Left lung (tissue), 10 donors: Measurements from ENCODE around the gene PLTP. TPM values are rescaled to one million over a fixed set of nuclear protein-coding genes. Genes with fewer than 3 reads are reported as not detected.

ENCODE experiments used
- ATAC-seq: fragments of 200-7000 bp; cut with Tn5 transposase; one replicate; pipeline ENCODE4 v1.9.1; 2020; ENCODE audit warnings: moderate library complexity
- DNase-seq, 4 donors: peaks; one replicate each; pipeline ENCODE4 v3.0.0-alpha.2; 2013 to 2020
- H3K27ac ChIP-seq, 2 donors: fragments of 200-600 bp; sonication (generic) in 1 of 2; one replicate each; pipeline versions ENCODE4 v1.5.0 to v1.8.0; 2020 to 2021
- H3K27me3 ChIP-seq, 2 donors: fragments of 200-600 bp; sonication (generic) in 1 of 2; one replicate each; pipeline versions ENCODE4 v1.5.0 to v1.8.0; 2020 to 2021
- H3K36me3 ChIP-seq, 2 donors: fragments of 200-600 bp; sonication (generic) in 1 of 2; one replicate each; pipeline versions ENCODE4 v1.5.0 to v1.8.0; 2020 to 2021
- H3K4me1 ChIP-seq, 2 donors: fragments of 200-600 bp; one replicate each; pipeline ENCODE4 v1.8.0; 2021
- H3K4me3 ChIP-seq, 2 donors: fragments of 200-600 bp; sonication (generic) in 1 of 2; one replicate each; pipeline versions ENCODE4 v1.5.0 to v1.8.0; 2020 to 2021; ENCODE audit warnings: mild to moderate bottlenecking in 1 of 2
- H3K9me3 ChIP-seq, 2 donors: fragments of 200-600 bp; sonication (generic) in 1 of 2; one replicate each; pipeline versions ENCODE4 v1.5.0 to v1.8.0; 2020 to 2021
- intact Hi-C, 2 donors: fragments of 100-400 bp; cut with DNase I; formaldehyde crosslinking; loops; one replicate each; pipeline versions ENCODE4 v1.11.2 to v1.14.2; 2022
- polyA plus RNA-seq, 6 donors: library from polyadenylated mRNA; unstranded; fragments of 120-200 nt; gene quantifications; one replicate each; pipeline ENCODE4 v1.2.1, GENCODE V29; 2013; ENCODE audit not compliant: insufficient read length in 6 of 6
- total RNA-seq, 2 donors: library from RNA; stranded (reverse); fragmentation: NEBNext Ultra II Directional; extraction: Animal tissue kit (Norgen Biotek cat#: 25700); gene quantifications; one replicate each; pipeline ENCODE4 v1.2.1, GENCODE V29; 2021
- TF ChIP-seq, protein P1 (sequence below), 2 donors: fragments of 200-600 bp; sonication (generic) in 1 of 2; IDR thresholded peaks; one replicate each; pipeline versions ENCODE4 v1.5.0 to v1.8.0; 2021; ENCODE audit warnings: antibody characterized with exemption in 2 of 2
- donor health status: DM: no; HTN: yes; CAD: no.
- donor health status: DM: no; HTN: no; CAD: no.

The PLTP gene
- total and polyA plus RNA-seq, 8 donors: 42.6 to 172 (median 58.2) TPM

DNA sequence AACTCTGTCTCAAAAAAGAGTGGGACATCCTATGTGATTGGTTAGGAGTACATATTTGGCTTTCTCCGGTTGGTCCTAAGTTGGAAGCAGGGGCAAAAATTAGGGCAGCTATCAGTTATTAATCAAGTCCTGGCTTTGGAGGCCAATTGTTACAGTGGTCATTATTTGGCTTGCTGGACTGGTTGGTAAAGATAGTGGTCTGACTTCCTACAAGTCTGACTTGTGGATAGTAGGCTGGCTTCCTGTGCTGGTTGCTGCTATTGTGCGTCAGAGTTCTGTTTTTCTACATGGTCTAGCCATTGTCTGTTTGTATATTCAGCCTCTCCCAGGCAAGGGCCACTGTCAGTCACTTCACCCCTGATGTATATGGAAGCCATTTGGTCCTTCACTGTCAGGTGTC, 61.7 kb downstream of the PLTP start:
- TF ChIP-seq, protein P1, sequence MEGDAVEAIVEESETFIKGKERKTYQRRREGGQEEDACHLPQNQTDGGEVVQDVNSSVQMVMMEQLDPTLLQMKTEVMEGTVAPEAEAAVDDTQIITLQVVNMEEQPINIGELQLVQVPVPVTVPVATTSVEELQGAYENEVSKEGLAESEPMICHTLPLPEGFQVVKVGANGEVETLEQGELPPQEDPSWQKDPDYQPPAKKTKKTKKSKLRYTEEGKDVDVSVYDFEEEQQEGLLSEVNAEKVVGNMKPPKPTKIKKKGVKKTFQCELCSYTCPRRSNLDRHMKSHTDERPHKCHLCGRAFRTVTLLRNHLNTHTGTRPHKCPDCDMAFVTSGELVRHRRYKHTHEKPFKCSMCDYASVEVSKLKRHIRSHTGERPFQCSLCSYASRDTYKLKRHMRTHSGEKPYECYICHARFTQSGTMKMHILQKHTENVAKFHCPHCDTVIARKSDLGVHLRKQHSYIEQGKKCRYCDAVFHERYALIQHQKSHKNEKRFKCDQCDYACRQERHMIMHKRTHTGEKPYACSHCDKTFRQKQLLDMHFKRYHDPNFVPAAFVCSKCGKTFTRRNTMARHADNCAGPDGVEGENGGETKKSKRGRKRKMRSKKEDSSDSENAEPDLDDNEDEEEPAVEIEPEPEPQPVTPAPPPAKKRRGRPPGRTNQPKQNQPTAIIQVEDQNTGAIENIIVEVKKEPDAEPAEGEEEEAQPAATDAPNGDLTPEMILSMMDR (IDR thresholded peaks at IDR 0.05): no peak
- H3K4me1 ChIP-seq: peaks cover 0 to 13% of the 10 kb centered on the region in 2 donors
- intact Hi-C loops: no loop called here
- H3K27me3 ChIP-seq: no peaks in the 10 kb centered on the region
- H3K36me3 ChIP-seq: peaks cover 0 to 74% of the 10 kb centered on the region in 2 donors
- ATAC-seq (no peak), DNase-seq (no peak)
- no peaks in the 10 kb centered on the region for H3K9me3 ChIP-seq
- H3K4me3 ChIP-seq: no peak overlapping the region
- H3K27ac ChIP-seq: no peak overlapping the region

DNA sequence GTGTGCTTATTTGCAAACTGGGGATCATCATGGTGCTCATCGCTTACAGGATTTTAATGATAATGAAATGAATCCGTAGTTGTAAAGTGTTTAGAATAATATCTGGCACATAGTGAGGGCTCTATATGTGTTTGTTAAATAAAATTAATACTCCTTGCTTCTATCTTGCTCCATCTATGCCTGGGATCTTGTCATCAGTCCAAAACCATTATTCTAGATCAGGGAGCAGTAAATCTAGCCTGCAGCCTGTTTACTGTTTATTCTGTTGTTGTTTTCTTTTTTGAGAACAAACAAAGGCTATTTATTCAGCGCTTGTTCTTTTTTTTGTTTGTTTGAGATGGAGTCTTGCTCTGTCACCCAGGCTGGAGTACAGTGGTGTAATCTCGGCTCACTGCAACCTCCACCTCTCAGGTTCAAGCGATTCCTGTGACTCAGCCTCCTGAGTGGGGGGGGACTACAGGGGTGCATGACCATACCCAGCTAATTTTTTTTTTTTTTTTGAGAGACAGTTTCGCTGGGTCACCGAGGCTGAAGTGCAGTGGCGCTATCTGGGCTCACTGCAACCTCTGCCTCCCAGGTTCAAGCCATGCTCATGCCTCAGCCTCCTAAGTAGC, 62.9 kb downstream of the PLTP start:
- Histone ChIP-seq H3K4me3 (no peak overlapping the region), H3K27me3 (no peaks in the 10 kb centered on the region), H3K27ac (no peak overlapping the region), H3K36me3 (peaks cover 0 to 82% of the 10 kb centered on the region in 2 donors), H3K4me1 (peaks cover 0 to 5% of the 10 kb centered on the region in 2 donors), H3K9me3 (no peaks in the 10 kb centered on the region)
- TF ChIP-seq, protein P1 (IDR thresholded peaks at IDR 0.05): no peak
- intact Hi-C loops: no loop called here
- no peak for ATAC-seq
- DNase-seq: no peak

Other genes with a start within 250 kb of the PLTP start
- gene WFDC11, start 241.9 kb downstream of the PLTP start, total RNA-seq: not detected
- gene WFDC11, start 241.9 kb downstream of the PLTP start, polyA plus RNA-seq: not detected
- not detected for gene WFDC13, start 210.1 kb downstream of the PLTP start, total RNA-seq
- gene WFDC13, start 210.1 kb downstream of the PLTP start, polyA plus RNA-seq: not detected
- gene WFDC10B, start 207.1 kb downstream of the PLTP start, total RNA-seq: 1 to 10 TPM in 1 of 2 donors, under 1 TPM in 1; 0.44 to 1.2 TPM
- not detected for gene WFDC10B, start 207.1 kb downstream of the PLTP start, polyA plus RNA-seq
- gene SPINT4, start 189.8 kb downstream of the PLTP start, total RNA-seq: not detected
- gene SPINT4, start 189.8 kb downstream of the PLTP start, polyA plus RNA-seq: not detected
- gene WFDC3, start 120.3 kb downstream of the PLTP start, total RNA-seq: 1 to 10 TPM; 5.2 to 5.7 TPM
- gene WFDC3, start 120.3 kb downstream of the PLTP start, polyA plus RNA-seq: 1 to 10 TPM in 3 of 6 donors, under 1 TPM in 3; 0.26 to 1.8 (median 1.1) TPM
- 10 to 100 TPM; 22.6 to 38.5 TPM for gene DNTTIP1, start 120.2 kb downstream of the PLTP start, total RNA-seq
- gene DNTTIP1, start 120.2 kb downstream of the PLTP start, polyA plus RNA-seq: 10 to 100 TPM; 25.7 to 30.9 (median 28.3) TPM
- gene UBE2C, start 99.5 kb downstream of the PLTP start, total RNA-seq: 10 to 100 TPM in 1 of 2 donors, 1 to 10 TPM in 1; 5.9 to 17.1 TPM
- 10 to 100 TPM; 41.7 to 99.2 (median 59.9) TPM for gene UBE2C, start 99.5 kb downstream of the PLTP start, polyA plus RNA-seq
- gene TNNC2, start 84.8 kb downstream of the PLTP start, total RNA-seq: under 1 TPM; 0.42 to 0.61 TPM
- 1 to 10 TPM in 1 of 6 donors, under 1 TPM in 5; 0.21 to 1.2 (median 0.41) TPM for gene TNNC2, start 84.8 kb downstream of the PLTP start, polyA plus RNA-seq
- 10 to 100 TPM; 23.9 to 26.3 TPM for gene SNX21, start 78.4 kb downstream of the PLTP start, total RNA-seq
- 10 to 100 TPM; 14.5 to 22.4 (median 17.8) TPM for gene SNX21, start 78.4 kb downstream of the PLTP start, polyA plus RNA-seq
- gene ACOT8, start 54.8 kb downstream of the PLTP start, total RNA-seq: 10 to 100 TPM; 23.8 to 28.7 TPM
- gene ACOT8, start 54.8 kb downstream of the PLTP start, polyA plus RNA-seq: 10 to 100 TPM; 19.3 to 25.1 (median 21.4) TPM
- gene ZSWIM3, start 54.5 kb downstream of the PLTP start, total RNA-seq: 1 to 10 TPM; 3.5 to 4.5 TPM
- 1 to 10 TPM; 4.9 to 6.7 (median 5.8) TPM for gene ZSWIM3, start 54.5 kb downstream of the PLTP start, polyA plus RNA-seq
- gene ZSWIM1, start 30.9 kb downstream of the PLTP start, total RNA-seq: 10 to 100 TPM in 1 of 2 donors, 1 to 10 TPM in 1; 9.9 to 10.2 TPM
- gene ZSWIM1, start 30.9 kb downstream of the PLTP start, polyA plus RNA-seq: 10 to 100 TPM; 13.5 to 14.8 (median 14.0) TPM
- under 1 TPM; 0.70 to 0.89 TPM for gene SPATA25, start 24.5 kb downstream of the PLTP start, total RNA-seq
- gene SPATA25, start 24.5 kb downstream of the PLTP start, polyA plus RNA-seq: 1 to 10 TPM; 2.3 to 3.5 (median 3.2) TPM
- 1 to 10 TPM; 4.0 to 4.3 TPM for gene NEURL2, start 20.9 kb downstream of the PLTP start, total RNA-seq
- 1 to 10 TPM; 3.4 to 5.6 (median 4.6) TPM for gene NEURL2, start 20.9 kb downstream of the PLTP start, polyA plus RNA-seq
- gene CTSA, start 20.8 kb downstream of the PLTP start, total RNA-seq: 100 to 1,000 TPM; 234 to 268 TPM
- gene CTSA, start 20.8 kb downstream of the PLTP start, polyA plus RNA-seq: 10 to 100 TPM; 68.7 to 78.1 (median 71.0) TPM
- gene PCIF1, start 22.5 kb upstream of the PLTP start, total RNA-seq: 10 to 100 TPM; 26.1 to 33.0 TPM
- gene PCIF1, start 22.5 kb upstream of the PLTP start, polyA plus RNA-seq: 10 to 100 TPM; 43.1 to 50.8 (median 45.4) TPM
- gene ZNF335, start 60.0 kb upstream of the PLTP start, total RNA-seq: 10 to 100 TPM; 15.3 to 23.3 TPM
- gene ZNF335, start 60.0 kb upstream of the PLTP start, polyA plus RNA-seq: 10 to 100 TPM; 15.3 to 22.7 (median 16.7) TPM
- gene MMP9, start 96.8 kb upstream of the PLTP start, total RNA-seq: 10 to 100 TPM in 1 of 2 donors, 1 to 10 TPM in 1; 2.5 to 25.8 TPM
- gene MMP9, start 96.8 kb upstream of the PLTP start, polyA plus RNA-seq: under 1 TPM; 0.26 to 0.69 (median 0.52) TPM
- 1 to 10 TPM in 1 of 2 donors, under 1 TPM in 1; 0.71 to 1.5 TPM for gene SLC12A5, start 117.1 kb upstream of the PLTP start, total RNA-seq
- gene SLC12A5, start 117.1 kb upstream of the PLTP start, polyA plus RNA-seq: 1 to 10 TPM; 1.0 to 2.9 (median 1.5) TPM
- 10 to 100 TPM; 20.6 to 23.8 TPM for gene NCOA5, start 177.8 kb upstream of the PLTP start, total RNA-seq
- 10 to 100 TPM; 42.4 to 55.0 (median 51.5) TPM for gene NCOA5, start 177.8 kb upstream of the PLTP start, polyA plus RNA-seq
- 10 to 100 TPM; 22.3 to 27.6 TPM for gene CD40, start 206.2 kb upstream of the PLTP start, total RNA-seq
- 10 to 100 TPM; 13.9 to 21.5 (median 18.0) TPM for gene CD40, start 206.2 kb upstream of the PLTP start, polyA plus RNA-seq